ENCODE measurements around the gene HELZ. TPM values are rescaled to one million over a fixed set of nuclear protein-coding genes. Genes with fewer than 3 reads are reported as not detected.

Gene HELZ
- total and polyA plus RNA-seq, 5 donors from 2014 or later = 48.3 to 130 (median 56.7) TPM

- Mint-ChIP-seq H3K27ac (no peak overlapping the region), H3K36me3 (no peaks in the 10 kb centered on the region), H3K4me3 (no peak overlapping the region), H3K9me3 (no peaks in the 10 kb centered on the region), H3K27me3 (peaks cover 6% of the 10 kb centered on the region), H3K4me1 (no peaks in the 10 kb centered on the region)
- Histone ChIP-seq H3K36me3 (ENCODE audit: control insufficient read depth, insufficient read depth, low read length) (no peaks in the 10 kb centered on the region), H3K9me3 (ENCODE audit: control insufficient read depth in 2 of 2, low read length in 2 of 2) (no peaks in the 10 kb centered on the region), H3K27me3 (ENCODE audit: control insufficient read depth, insufficient read depth, low read length) (no peaks in the 10 kb centered on the region), H3K4me3 (ENCODE audit: low read depth, low read length) (no peak overlapping the region), H3K27ac (ENCODE audit: insufficient read depth, low read length, poor library complexity, severe bottlenecking) (no peak overlapping the region), H3K4me1 (ENCODE audit: control insufficient read depth, insufficient read depth, low read length, poor library complexity, severe bottlenecking) (no peaks in the 10 kb centered on the region)
- no peak for ATAC-seq (ENCODE audit: low read depth in 2 of 2)
- no peak for DNase-seq
Measured at GRCh38 chr17:67285360-67285759, 40.4 kb upstream of the HELZ start.

- Histone ChIP-seq H3K27me3 (ENCODE audit: control insufficient read depth, insufficient read depth, low read length) (no peaks in the 10 kb centered on the region), H3K4me1 (ENCODE audit: control insufficient read depth, insufficient read depth, low read length, poor library complexity, severe bottlenecking) (no peaks in the 10 kb centered on the region), H3K4me3 (ENCODE audit: low read depth, low read length) (no peak overlapping the region), H3K9me3 (ENCODE audit: control insufficient read depth in 2 of 2, low read length in 2 of 2) (no peaks in the 10 kb centered on the region), H3K27ac (ENCODE audit: insufficient read depth, low read length, poor library complexity, severe bottlenecking) (no peak overlapping the region), H3K36me3 (ENCODE audit: control insufficient read depth, insufficient read depth, low read length) (no peaks in the 10 kb centered on the region)
- peaks cover 12% of the 10 kb centered on the region for H3K27me3 Mint-ChIP-seq
- no peaks in the 10 kb centered on the region for H3K4me1 Mint-ChIP-seq
- no peak overlapping the region for H3K27ac Mint-ChIP-seq
- no peaks in the 10 kb centered on the region for H3K36me3 Mint-ChIP-seq
- ATAC-seq (ENCODE audit: low read depth in 2 of 2) (no peak), DNase-seq (no peak)
- no peaks in the 10 kb centered on the region for H3K9me3 Mint-ChIP-seq
- no peak overlapping the region for H3K4me3 Mint-ChIP-seq
Measured at GRCh38 chr17:67283731-67284516, 38.9 kb upstream of the HELZ start.

GRCh38 chr17:67281743-67282142, 36.7 kb upstream of the HELZ start:
- no peaks in the 10 kb centered on the region for H3K27me3 ChIP-seq (ENCODE audit: control insufficient read depth, insufficient read depth, low read length)

GRCh38 chr17:67281053-67281452, 36.1 kb upstream of the HELZ start:
- DNase-seq (no peak), ATAC-seq (ENCODE audit: low read depth in 2 of 2) (no peak)
- Mint-ChIP-seq H3K27ac (peak overlapping the region in 1 of 3 donors; percentile 5), H3K4me1 (no peaks in the 10 kb centered on the region), H3K36me3 (no peaks in the 10 kb centered on the region), H3K27me3 (peaks cover 14% of the 10 kb centered on the region), H3K9me3 (no peaks in the 10 kb centered on the region), H3K4me3 (no peak overlapping the region)
- Histone ChIP-seq H3K4me3 (ENCODE audit: low read depth, low read length) (no peak overlapping the region), H3K27me3 (ENCODE audit: control insufficient read depth, insufficient read depth, low read length) (no peaks in the 10 kb centered on the region), H3K4me1 (ENCODE audit: control insufficient read depth, insufficient read depth, low read length, poor library complexity, severe bottlenecking) (no peaks in the 10 kb centered on the region), H3K36me3 (ENCODE audit: control insufficient read depth, insufficient read depth, low read length) (no peaks in the 10 kb centered on the region), H3K9me3 (ENCODE audit: control insufficient read depth in 2 of 2, low read length in 2 of 2) (no peaks in the 10 kb centered on the region), H3K27ac (ENCODE audit: insufficient read depth, low read length, poor library complexity, severe bottlenecking) (no peak overlapping the region)

More at GRCh38 chr17:67281743-67282142, 36.7 kb upstream of the HELZ start:
- no peak overlapping the region for H3K4me3 Mint-ChIP-seq
- Histone ChIP-seq H3K4me1 (ENCODE audit: control insufficient read depth, insufficient read depth, low read length, poor library complexity, severe bottlenecking) (no peaks in the 10 kb centered on the region), H3K9me3 (ENCODE audit: control insufficient read depth in 2 of 2, low read length in 2 of 2) (no peaks in the 10 kb centered on the region), H3K36me3 (ENCODE audit: control insufficient read depth, insufficient read depth, low read length) (no peaks in the 10 kb centered on the region), H3K4me3 (ENCODE audit: low read depth, low read length) (no peak overlapping the region), H3K27ac (ENCODE audit: insufficient read depth, low read length, poor library complexity, severe bottlenecking) (no peak overlapping the region)
- H3K36me3 Mint-ChIP-seq = no peaks in the 10 kb centered on the region
- no peak overlapping the region for H3K27ac Mint-ChIP-seq
- no peak for DNase-seq
- no peaks in the 10 kb centered on the region for H3K4me1 Mint-ChIP-seq
- peaks cover 14% of the 10 kb centered on the region for H3K27me3 Mint-ChIP-seq
- H3K9me3 Mint-ChIP-seq = no peaks in the 10 kb centered on the region
- ATAC-seq (ENCODE audit: low read depth in 2 of 2) = no peak

- Mint-ChIP-seq H3K27ac (no peak overlapping the region), H3K36me3 (no peaks in the 10 kb centered on the region), H3K4me1 (no peaks in the 10 kb centered on the region), H3K27me3 (peaks cover 14% of the 10 kb centered on the region), H3K4me3 (no peak overlapping the region), H3K9me3 (no peaks in the 10 kb centered on the region)
- Histone ChIP-seq H3K36me3 (ENCODE audit: control insufficient read depth, insufficient read depth, low read length) (no peaks in the 10 kb centered on the region), H3K4me1 (ENCODE audit: control insufficient read depth, insufficient read depth, low read length, poor library complexity, severe bottlenecking) (no peaks in the 10 kb centered on the region), H3K27me3 (ENCODE audit: control insufficient read depth, insufficient read depth, low read length) (no peaks in the 10 kb centered on the region), H3K4me3 (ENCODE audit: low read depth, low read length) (no peak overlapping the region), H3K27ac (ENCODE audit: insufficient read depth, low read length, poor library complexity, severe bottlenecking) (no peak overlapping the region), H3K9me3 (ENCODE audit: control insufficient read depth in 2 of 2, low read length in 2 of 2) (no peaks in the 10 kb centered on the region)
- no peak for ATAC-seq (ENCODE audit: low read depth in 2 of 2)
- DNase-seq = no peak
Measured at GRCh38 chr17:67280279-67280678, 35.3 kb upstream of the HELZ start.

GRCh38 chr17:67279115-67279514, 34.1 kb upstream of the HELZ start:
- DNase-seq (no peak), ATAC-seq (ENCODE audit: low read depth in 2 of 2) (no peak)
- no peak overlapping the region for H3K4me3 Mint-ChIP-seq
- H3K9me3 ChIP-seq (ENCODE audit: control insufficient read depth in 2 of 2, low read length in 2 of 2) = no peaks in the 10 kb centered on the region
- no peak overlapping the region for H3K27ac ChIP-seq (ENCODE audit: insufficient read depth, low read length, poor library complexity, severe bottlenecking)
- no peak overlapping the region for H3K27ac Mint-ChIP-seq
- no peaks in the 10 kb centered on the region for H3K36me3 ChIP-seq (ENCODE audit: control insufficient read depth, insufficient read depth, low read length)
- no peaks in the 10 kb centered on the region for H3K36me3 Mint-ChIP-seq
- H3K4me3 ChIP-seq (ENCODE audit: low read depth, low read length) = no peak overlapping the region
- no peaks in the 10 kb centered on the region for H3K9me3 Mint-ChIP-seq
- peaks cover 14% of the 10 kb centered on the region for H3K27me3 Mint-ChIP-seq
- H3K4me1 ChIP-seq (ENCODE audit: control insufficient read depth, insufficient read depth, low read length, poor library complexity, severe bottlenecking) = no peaks in the 10 kb centered on the region
- no peaks in the 10 kb centered on the region for H3K27me3 ChIP-seq (ENCODE audit: control insufficient read depth, insufficient read depth, low read length)
- no peaks in the 10 kb centered on the region for H3K4me1 Mint-ChIP-seq

- Histone ChIP-seq H3K27me3 (ENCODE audit: control insufficient read depth, insufficient read depth, low read length) (no peaks in the 10 kb centered on the region), H3K36me3 (ENCODE audit: control insufficient read depth, insufficient read depth, low read length) (no peaks in the 10 kb centered on the region), H3K4me1 (ENCODE audit: control insufficient read depth, insufficient read depth, low read length, poor library complexity, severe bottlenecking) (no peaks in the 10 kb centered on the region), H3K27ac (ENCODE audit: insufficient read depth, low read length, poor library complexity, severe bottlenecking) (no peak overlapping the region), H3K4me3 (ENCODE audit: low read depth, low read length) (no peak overlapping the region), H3K9me3 (ENCODE audit: control insufficient read depth in 2 of 2, low read length in 2 of 2) (no peaks in the 10 kb centered on the region)
- ATAC-seq (ENCODE audit: low read depth in 2 of 2) = no peak
- Mint-ChIP-seq H3K36me3 (no peaks in the 10 kb centered on the region), H3K27me3 (peaks cover 14% of the 10 kb centered on the region), H3K4me3 (no peak overlapping the region), H3K9me3 (no peaks in the 10 kb centered on the region), H3K4me1 (no peaks in the 10 kb centered on the region), H3K27ac (no peak overlapping the region)
- no peak for DNase-seq
Measured at GRCh38 chr17:67278363-67278762, 33.4 kb upstream of the HELZ start.

GRCh38 chr17:67276075-67276474, 31.1 kb upstream of the HELZ start:
- no peak overlapping the region for H3K27ac ChIP-seq (ENCODE audit: insufficient read depth, low read length, poor library complexity, severe bottlenecking)
- H3K36me3 ChIP-seq (ENCODE audit: control insufficient read depth, insufficient read depth, low read length) = no peaks in the 10 kb centered on the region
- no peaks in the 10 kb centered on the region for H3K4me1 ChIP-seq (ENCODE audit: control insufficient read depth, insufficient read depth, low read length, poor library complexity, severe bottlenecking)
- Mint-ChIP-seq H3K36me3 (no peaks in the 10 kb centered on the region), H3K9me3 (no peaks in the 10 kb centered on the region), H3K27ac (peak overlapping the region in 1 of 3 donors; percentile 49), H3K4me1 (no peaks in the 10 kb centered on the region), H3K4me3 (no peak overlapping the region), H3K27me3 (peaks cover 10% of the 10 kb centered on the region)
- DNase-seq (no peak), ATAC-seq (ENCODE audit: low read depth in 2 of 2) (no peak)
- H3K27me3 ChIP-seq (ENCODE audit: control insufficient read depth, insufficient read depth, low read length) = no peaks in the 10 kb centered on the region
- H3K9me3 ChIP-seq (ENCODE audit: control insufficient read depth in 2 of 2, low read length in 2 of 2) = no peaks in the 10 kb centered on the region
- no peak overlapping the region for H3K4me3 ChIP-seq (ENCODE audit: low read depth, low read length)

All from CD4-positive, CD25-positive, alpha-beta regulatory T cell (primary cell).